HG03039 (cell line): ENCODE results near the gene SYNDIG1.

Experiments used
- ATAC-seq: cut with Tn5 transposase; IDR thresholded peaks from one replicate; pipeline ENCODE4 v1.9.1; 2021; ENCODE audit warnings: mild to moderate bottlenecking, moderate library complexity; ENCODE audit not compliant: unreplicated experiment

SYNDIG1 gene

GRCh38 chr20:24522452-24523330, 53.3 kb downstream of the SYNDIG1 start:
- ATAC-seq: no peak

GRCh38 chr20:24523661-24524060, 54.2 kb downstream of the SYNDIG1 start:
- ATAC-seq: no peak

- no peak for ATAC-seq
These were observed 59.3 kb downstream of the SYNDIG1 start for GRCh38 chr20:24528583-24529368.

GRCh38 chr20:24529369-24529719, 59.9 kb downstream of the SYNDIG1 start:
- no peak for ATAC-seq

GRCh38 chr20:24530131-24530680, 60.8 kb downstream of the SYNDIG1 start:
- no peak for ATAC-seq

GRCh38 chr20:24531202-24531601, 61.8 kb downstream of the SYNDIG1 start:
- ATAC-seq: no peak

GRCh38 chr20:24531631-24532419, 62.4 kb downstream of the SYNDIG1 start:
- ATAC-seq: no peak

- no peak for ATAC-seq
These were observed 64.0 kb downstream of the SYNDIG1 start for GRCh38 chr20:24533449-24533848.

GRCh38 chr20:24534282-24534681, 64.9 kb downstream of the SYNDIG1 start:
- no peak for ATAC-seq

GRCh38 chr20:24535941-24536730, 66.7 kb downstream of the SYNDIG1 start:
- no peak for ATAC-seq

- no peak for ATAC-seq
These were observed 67.8 kb downstream of the SYNDIG1 start for GRCh38 chr20:24537210-24537609.

- no peak for ATAC-seq
These were observed 73.3 kb downstream of the SYNDIG1 start for GRCh38 chr20:24542721-24543120.

- no peak for ATAC-seq
These were observed 73.7 kb downstream of the SYNDIG1 start for GRCh38 chr20:24543168-24543567.

GRCh38 chr20:24543741-24544140, 74.3 kb downstream of the SYNDIG1 start:
- no peak for ATAC-seq

GRCh38 chr20:24544371-24544770, 74.9 kb downstream of the SYNDIG1 start:
- ATAC-seq: no peak

- ATAC-seq: no peak
These were observed 75.7 kb downstream of the SYNDIG1 start for GRCh38 chr20:24545168-24545567.

- no peak for ATAC-seq
These were observed 76.9 kb downstream of the SYNDIG1 start for GRCh38 chr20:24546232-24546892.

GRCh38 chr20:24547967-24548366, 78.5 kb downstream of the SYNDIG1 start:
- ATAC-seq: no peak

- ATAC-seq: no peak
These were observed 89.8 kb downstream of the SYNDIG1 start for GRCh38 chr20:24559114-24559732.
